Upper lobe of left lung (tissue), 6 donors: ENCODE data around the gene PACS1. TPM values are rescaled to one million over a fixed set of nuclear protein-coding genes. Genes with fewer than 3 reads are reported as not detected.

ENCODE experiments used
- ATAC-seq, 2 donors: fragments of 200-7000 bp; cut with Tn5 transposase; one replicate each; pipeline ENCODE4 v1.9.1; 2022; ENCODE audit warnings: mild to moderate bottlenecking in 2 of 2, moderate library complexity in 2 of 2; ENCODE audit not compliant: low FRiP score in 2 of 2
- DNase-seq, 2 donors: peaks; one replicate each; pipeline ENCODE4 v3.0.0-alpha.2; 2019 to 2020
- H3K27ac ChIP-seq, 4 donors: fragments of 200-600 bp; sonication (generic); one replicate each; pipeline ENCODE4 v1.5.1; 2016 to 2019
- H3K27me3 ChIP-seq, 4 donors: fragments of 200-600 bp; sonication (generic); one replicate each; pipeline ENCODE4 v1.5.1; 2017 to 2019
- H3K36me3 ChIP-seq, 4 donors: fragments of 200-600 bp; sonication (generic); one replicate each; pipeline ENCODE4 v1.5.1; 2016 to 2019
- H3K4me1 ChIP-seq, 4 donors: fragments of 200-600 bp; sonication (generic); one replicate each; pipeline ENCODE4 v1.5.1; 2018 to 2019
- H3K4me3 ChIP-seq, 4 donors: fragments of 200-600 bp; sonication (generic); one replicate each; pipeline ENCODE4 v1.5.1; 2017 to 2019; ENCODE audit warnings: mild to moderate bottlenecking in 2 of 4, moderate library complexity in 1 of 4
- H3K9me3 ChIP-seq, 4 donors: fragments of 200-600 bp; sonication (generic); one replicate each; pipeline ENCODE4 v1.5.1; 2018 to 2019
- EP300 ChIP-seq, 4 donors: sonication (generic); formaldehyde crosslinking; IDR thresholded peaks; one replicate each; pipeline ENCODE4 v1.5.1; 2017; ENCODE audit warnings: antibody characterized with exemption in 4 of 4, control low read depth in 2 of 4
- POLR2A ChIP-seq, 4 donors: fragments of 450-650 bp; IDR thresholded peaks; one replicate each; pipeline ENCODE4 v1.5.1; 2016 to 2017; ENCODE audit warnings: antibody characterized with exemption in 4 of 4, mild to moderate bottlenecking in 2 of 4
- POLR2AphosphoS5 ChIP-seq, 2 donors: sonication (generic); formaldehyde crosslinking; IDR thresholded peaks; one replicate each; pipeline ENCODE4 v1.5.1; 2017; ENCODE audit warnings: antibody characterized with exemption in 2 of 2
- WGBS, 2 donors: methylation state at CpG; one replicate each; pipeline ENCODE4 v1.1.5; 2017 to 2018; 5-methylcytosine and 5-hydroxymethylcytosine counted together
- total RNA-seq, 6 donors: library from RNA; depleted of rRNA in 4 of 6; stranded (reverse); fragments of >200 nt in 4 of 6; gene quantifications; one replicate each; pipeline versions ENCODE4 v1.1.0 to v1.2.1, GENCODE V29; 2016 to 2021
- TF ChIP-seq, protein P1 (sequence below), 6 experiments: fragments of 450-650 bp in 4 of 6; fragments of 200-600 bp in 2 of 6; sonication (generic) in 2 of 6; IDR thresholded peaks; one replicate each; pipeline ENCODE4 v1.5.1; 2016 to 2019; ENCODE audit warnings: antibody characterized with exemption in 6 of 6
- donor health status: DM: no; HTN: no; CAD: no; lungs with moderate emphysema.
- donor health status: DM: no; HTN: yes; CAD: no; lungs with severe emphysema.

PACS1 gene
- total RNA-seq, 6 donors from 2014 or later, result 39.8 to 123 (median 51.1) TPM

- TF ChIP-seq POLR2AphosphoS5 (IDR thresholded peaks at IDR 0.05) (no peak), EP300 (IDR thresholded peaks at IDR 0.05) (no peak), POLR2A (IDR thresholded peaks at IDR 0.05) (no peak)
- TF ChIP-seq, protein P1, sequence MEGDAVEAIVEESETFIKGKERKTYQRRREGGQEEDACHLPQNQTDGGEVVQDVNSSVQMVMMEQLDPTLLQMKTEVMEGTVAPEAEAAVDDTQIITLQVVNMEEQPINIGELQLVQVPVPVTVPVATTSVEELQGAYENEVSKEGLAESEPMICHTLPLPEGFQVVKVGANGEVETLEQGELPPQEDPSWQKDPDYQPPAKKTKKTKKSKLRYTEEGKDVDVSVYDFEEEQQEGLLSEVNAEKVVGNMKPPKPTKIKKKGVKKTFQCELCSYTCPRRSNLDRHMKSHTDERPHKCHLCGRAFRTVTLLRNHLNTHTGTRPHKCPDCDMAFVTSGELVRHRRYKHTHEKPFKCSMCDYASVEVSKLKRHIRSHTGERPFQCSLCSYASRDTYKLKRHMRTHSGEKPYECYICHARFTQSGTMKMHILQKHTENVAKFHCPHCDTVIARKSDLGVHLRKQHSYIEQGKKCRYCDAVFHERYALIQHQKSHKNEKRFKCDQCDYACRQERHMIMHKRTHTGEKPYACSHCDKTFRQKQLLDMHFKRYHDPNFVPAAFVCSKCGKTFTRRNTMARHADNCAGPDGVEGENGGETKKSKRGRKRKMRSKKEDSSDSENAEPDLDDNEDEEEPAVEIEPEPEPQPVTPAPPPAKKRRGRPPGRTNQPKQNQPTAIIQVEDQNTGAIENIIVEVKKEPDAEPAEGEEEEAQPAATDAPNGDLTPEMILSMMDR (IDR thresholded peaks at IDR 0.05), result no peak
- Histone ChIP-seq H3K4me1 (peaks cover 11 to 26% (median 14%) of the 10 kb centered on the region in 4 donors), H3K27me3 (peaks cover 0 to 35% (median 9%) of the 10 kb centered on the region in 4 donors), H3K4me3 (no peak overlapping the region), H3K9me3 (no peaks in the 10 kb centered on the region), H3K27ac (no peak overlapping the region), H3K36me3 (no peaks in the 10 kb centered on the region)
- DNase-seq (no peak), ATAC-seq (no peak)
- 83 to 87% methylated on average over 6 to 27 of the region's 30 CpGs for WGBS, 2 donors
Observed at GRCh38 chr11:66293777-66294625, 223.9 kb downstream of the PACS1 start.

Other genes starting within 250 kb of the PACS1 start
- gene SNX32, start 236.3 kb upstream of the PACS1 start, total RNA-seq, result under 1 TPM in 2 of 6 donors, not detected in 4; 0.37 to 0.69 TPM
- gene CFL1, start 212.1 kb upstream of the PACS1 start, total RNA-seq, result 100 to 1,000 TPM; 358 to 813 (median 768) TPM
- gene MUS81, start 209.8 kb upstream of the PACS1 start, total RNA-seq, result 100 to 1,000 TPM in 1 of 6 donors, 10 to 100 TPM in 5; 41.5 to 182 (median 53.3) TPM
- 10 to 100 TPM; 28.8 to 79.6 (median 65.3) TPM for gene EFEMP2, start 197.5 kb upstream of the PACS1 start, total RNA-seq
- gene CTSW, start 190.4 kb upstream of the PACS1 start, total RNA-seq, result 10 to 100 TPM in 3 of 6 donors, 1 to 10 TPM in 3; 2.1 to 20.7 (median 11.4) TPM
- gene FIBP, start 181.8 kb upstream of the PACS1 start, total RNA-seq, result 10 to 100 TPM; 46.8 to 77.7 (median 57.0) TPM
- 10 to 100 TPM; 19.9 to 69.7 (median 37.2) TPM for gene CCDC85B, start 179.6 kb upstream of the PACS1 start, total RNA-seq
- gene FOSL1, start 169.9 kb upstream of the PACS1 start, total RNA-seq, result 10 to 100 TPM in 3 of 6 donors, 1 to 10 TPM in 3; 1.8 to 16.9 (median 8.2) TPM
- 10 to 100 TPM; 11.5 to 42.4 (median 24.3) TPM for gene C11orf68, start 151.2 kb upstream of the PACS1 start, total RNA-seq
- 100 to 1,000 TPM in 1 of 6 donors, 10 to 100 TPM in 5; 60.3 to 111 (median 80.0) TPM for gene DRAP1, start 150.8 kb upstream of the PACS1 start, total RNA-seq
- gene TSGA10IP, start 124.8 kb upstream of the PACS1 start, total RNA-seq, result under 1 TPM in 2 of 6 donors, not detected in 4; 0.17 to 0.92 TPM
- gene SART1, start 108.5 kb upstream of the PACS1 start, total RNA-seq, result 100 to 1,000 TPM in 2 of 6 donors, 10 to 100 TPM in 4; 44.4 to 201 (median 71.4) TPM
- gene EIF1AD, start 68.1 kb upstream of the PACS1 start, total RNA-seq, result 10 to 100 TPM; 22.8 to 37.4 (median 30.1) TPM
- 100 to 1,000 TPM in 2 of 6 donors, 10 to 100 TPM in 4; 32.5 to 201 (median 53.8) TPM for gene BANF1, start 67.8 kb upstream of the PACS1 start, total RNA-seq
- 10 to 100 TPM; 12.6 to 68.1 (median 30.5) TPM for gene CST6, start 58.3 kb upstream of the PACS1 start, total RNA-seq
- gene CATSPER1, start 43.8 kb upstream of the PACS1 start, total RNA-seq, result 1 to 10 TPM in 4 of 6 donors, under 1 TPM in 1, not detected in 1; 0.79 to 6.1 (median 3.0) TPM
- 1 to 10 TPM in 1 of 6 donors, not detected in 5; 2.4 TPM for gene GAL3ST3, start 21.1 kb upstream of the PACS1 start, total RNA-seq
- 100 to 1,000 TPM; 142 to 193 (median 173) TPM for gene SF3B2, start 17.9 kb upstream of the PACS1 start, total RNA-seq
- 10 to 100 TPM; 24.1 to 41.0 (median 34.4) TPM for gene KLC2, start 187.4 kb downstream of the PACS1 start, total RNA-seq
- 100 to 1,000 TPM in 5 of 6 donors, 10 to 100 TPM in 1; 34.6 to 173 (median 122) TPM for gene RAB1B, start 198.4 kb downstream of the PACS1 start, total RNA-seq
- 1 to 10 TPM in 4 of 6 donors, not detected in 2; 1.4 to 2.0 (median 1.6) TPM for gene CNIH2, start 207.9 kb downstream of the PACS1 start, total RNA-seq
- 100 to 1,000 TPM in 1 of 6 donors, 10 to 100 TPM in 5; 25.1 to 107 (median 68.2) TPM for gene YIF1A, start 218.9 kb downstream of the PACS1 start, total RNA-seq
- gene TMEM151A, start 221.6 kb downstream of the PACS1 start, total RNA-seq, result 1 to 10 TPM in 1 of 6 donors, under 1 TPM in 1, not detected in 4; 0.29 to 1.9 TPM
- 10 to 100 TPM in 2 of 6 donors, 1 to 10 TPM in 3, under 1 TPM in 1; 0.59 to 85.6 (median 6.5) TPM for gene CD248, start 246.8 kb downstream of the PACS1 start, total RNA-seq